CD4-positive, alpha-beta memory T cell (primary cell): ENCODE measurements around the gene GDPGP1. TPM values are rescaled to one million over a fixed set of nuclear protein-coding genes. Genes with fewer than 3 reads are reported as not detected.

Experiments
- CTCF ChIA-PET: fragments of 350-600 bp; sonication (Branson Sonifier 250); formaldehyde crosslinking; loops from one replicate; lab custom pipeline; 2021; ENCODE audit warnings: inconsistent platforms; ENCODE audit not compliant: partially characterized antibody; lab: Charles Lee
- POLR2A ChIA-PET: fragments of 350-600 bp; sonication (Branson Sonifier 250); formaldehyde crosslinking; loops from one replicate; lab custom pipeline; 2021; ENCODE audit not compliant: partially characterized antibody; lab: Charles Lee
- DNase-seq, 5 donors: peaks; one replicate each; pipeline versions ENCODE4 v3.0.0 to v3.0.0-alpha.2; 2020 to 2022; ENCODE audit warnings: mixed read lengths in 1 of 5
- H3K27ac ChIP-seq: one replicate; pipeline ENCODE4 v1.7.0; 2013; ENCODE audit warnings: low read depth, low read length
- H3K27me3 ChIP-seq: 2 replicates; pipeline ENCODE4 v1.7.0; 2013; ENCODE audit warnings: mild to moderate bottlenecking, low read length, moderate library complexity; ENCODE audit not compliant: insufficient read depth
- H3K36me3 ChIP-seq: 2 replicates; pipeline ENCODE4 v1.7.0; 2013; ENCODE audit warnings: mild to moderate bottlenecking, low read length, moderate library complexity; ENCODE audit not compliant: insufficient read depth
- H3K4me1 ChIP-seq: 2 replicates; pipeline ENCODE4 v1.7.0; 2013; ENCODE audit warnings: mild to moderate bottlenecking, low read length, moderate library complexity; ENCODE audit not compliant: insufficient read depth
- H3K4me3 ChIP-seq, 2 donors: one replicate each; pipeline ENCODE4 v1.7.0; 2013; ENCODE audit warnings: low read length in 2 of 2, mild to moderate bottlenecking in 1 of 2
- H3K9me3 ChIP-seq, 2 donors: one replicate each; pipeline ENCODE4 v1.7.0; 2013; ENCODE audit warnings: low read length in 2 of 2, control low read depth in 1 of 2; ENCODE audit not compliant: control insufficient read depth in 1 of 2
- H3K27ac Mint-ChIP-seq, 7 donors: one replicate each; pipeline ENCODE4 v1.8.0; 2020 to 2021; ENCODE audit warnings: mixed read lengths in 7 of 7, mild to moderate bottlenecking in 6 of 7, inconsistent platforms in 3 of 7, moderate library complexity in 3 of 7
- H3K27me3 Mint-ChIP-seq, 2 donors: one replicate each; pipeline ENCODE4 v1.8.0; 2020 to 2021; ENCODE audit warnings: mixed read lengths in 2 of 2
- H3K36me3 Mint-ChIP-seq, 2 donors: one replicate each; pipeline ENCODE4 v1.8.0; 2020 to 2021; ENCODE audit warnings: mixed read lengths in 2 of 2, inconsistent platforms in 1 of 2, mild to moderate bottlenecking in 1 of 2
- H3K4me1 Mint-ChIP-seq, 4 donors: one replicate each; pipeline ENCODE4 v1.8.0; 2020 to 2021; ENCODE audit warnings: mixed read lengths in 4 of 4, mild to moderate bottlenecking in 1 of 4
- H3K4me3 Mint-ChIP-seq, 8 donors: one replicate each; pipeline ENCODE4 v1.8.0; 2020 to 2021; ENCODE audit warnings: mixed read lengths in 8 of 8, mild to moderate bottlenecking in 7 of 8, moderate library complexity in 6 of 8, inconsistent platforms in 3 of 8
- H3K9me3 Mint-ChIP-seq, 8 donors: one replicate each; pipeline ENCODE4 v1.8.0; 2020 to 2021; ENCODE audit warnings: mixed read lengths in 8 of 8, mild to moderate bottlenecking in 5 of 8, inconsistent platforms in 3 of 8, moderate library complexity in 1 of 8
- intact Hi-C: fragments of 100-400 bp; cut with micrococcal nuclease; formaldehyde crosslinking; loops from one replicate; pipeline ENCODE4 v1.15.1; 2023
- polyA plus RNA-seq, 2 donors: library from polyadenylated mRNA; unstranded; fragments of 300-500 nt; fragmentation: Illumina TruSeq; gene quantifications; one replicate each; pipeline ENCODE4 v1.2.3, GENCODE V29; 2021
- total RNA-seq, 2 experiments: library from RNA; stranded (reverse); gene quantifications; one replicate each; pipeline ENCODE4 v1.2.3, GENCODE V29; 2021

The GDPGP1 gene
- total and polyA plus RNA-seq, 4 experiments from 2014 or later, result 0.58 to 15.0 (median 6.0) TPM

GRCh38 chr15:90200534-90201129 is 33.4 kb upstream of the GDPGP1 start:
- Mint-ChIP-seq H3K27ac (peak overlapping the region in 6 of 7 donors; percentile 57 to 91 (median 81)), H3K4me1 (peaks cover 14 to 31% (median 25%) of the 10 kb centered on the region in 4 donors), H3K4me3 (peak overlapping the region; percentile 66 to 87 (median 84)), H3K36me3 (peaks cover 0 to 2% of the 10 kb centered on the region in 2 donors), H3K27me3 (no peaks in the 10 kb centered on the region), H3K9me3 (no peaks in the 10 kb centered on the region)
- intact Hi-C loops, result loop anchor here (1.0 to 2.0 kb wide), 3 partner anchors 16 to 65 kb away; partner anchors contain the start of gene NGRN
- H3K27me3 ChIP-seq, result no peaks in the 10 kb centered on the region
- peaks cover 24% of the 10 kb centered on the region for H3K4me1 ChIP-seq
- DNase-seq, result no peak
- H3K36me3 ChIP-seq, result no peaks in the 10 kb centered on the region
- ChIA-PET CTCF (interaction anchor here (1.0 to 2.9 kb wide), 5 partner anchors 9 to 41 kb away, joined by 3 to 15 read pairs (median 4); partner anchors contain the start of genes CIB1 and GDPGP1), POLR2A (interaction anchor here (0.8 to 7.5 kb wide), 22 partner anchors 9 to 516 kb away, joined by 3 to 130 read pairs (median 5); partner anchors contain the start of genes BLM, CIB1, GDPGP1 and IDH2)
- H3K27ac ChIP-seq, result peak overlapping the region; percentile 74
- no peaks in the 10 kb centered on the region for H3K9me3 ChIP-seq
- H3K4me3 ChIP-seq, result peak overlapping the region in 1 of 2 donors; percentile 79

DNA sequence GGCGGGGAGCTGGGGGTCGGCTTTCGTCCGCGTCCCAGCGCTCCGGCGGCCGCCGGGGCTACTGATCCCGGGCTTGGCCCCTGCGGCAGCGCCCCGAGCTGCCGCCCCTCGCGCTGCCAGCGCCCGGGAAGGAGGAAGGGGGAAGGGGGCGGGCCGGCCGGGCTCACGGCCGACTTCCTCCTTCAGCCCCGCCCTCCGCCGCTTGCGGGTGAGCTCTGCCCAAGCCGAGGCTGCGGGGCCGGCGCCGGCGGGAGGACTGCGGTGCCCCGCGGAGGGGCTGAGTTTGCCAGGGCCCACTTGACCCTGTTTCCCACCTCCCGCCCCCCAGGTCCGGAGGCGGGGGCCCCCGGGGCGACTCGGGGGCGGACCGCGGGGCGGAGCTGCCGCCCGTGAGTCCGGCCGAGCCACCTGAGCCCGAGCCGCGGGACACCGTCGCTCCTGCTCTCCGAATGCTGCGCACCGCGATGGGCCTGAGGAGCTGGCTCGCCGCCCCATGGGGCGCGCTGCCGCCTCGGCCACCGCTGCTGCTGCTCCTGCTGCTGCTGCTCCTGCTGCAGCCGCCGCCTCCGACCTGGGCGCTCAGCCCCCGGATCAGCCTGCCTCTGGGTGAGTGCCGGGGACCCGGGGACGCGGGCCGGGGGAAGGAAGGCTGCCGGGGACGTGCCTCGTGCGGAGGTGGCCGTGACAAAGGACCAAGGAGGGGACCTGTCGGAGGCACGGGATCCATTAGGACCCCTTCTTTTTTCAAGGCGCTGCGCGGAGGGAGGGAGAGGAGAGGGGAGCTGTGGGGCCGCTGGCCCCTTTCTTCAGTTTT is 32.7 kb upstream of the GDPGP1 start, which contains the start of gene SEMA4B:
Gene SEMA4B (plus strand): TSS at position 201 of the 814 bp plus-strand sequence. CDS start 249 bp downstream, at position 450.
- Histone ChIP-seq H3K27me3 (no peaks in the 10 kb centered on the region), H3K27ac (peak within 1 kb of the TSS; percentile 74), H3K4me1 (peaks cover 24% of the 10 kb centered on the region), H3K36me3 (no peaks in the 10 kb centered on the region), H3K9me3 (no peaks in the 10 kb centered on the region), H3K4me3 (peak within 1 kb of the TSS; percentile 17 to 79)
- H3K27me3 Mint-ChIP-seq, result no peaks in the 10 kb centered on the region
- peak; percentile 70 to 78 (median 73) for DNase-seq
- intact Hi-C loops, result loop anchor here (1.0 to 2.0 kb wide), 3 partner anchors 17 to 64 kb away; partner anchors contain the start of gene NGRN
- peak within 1 kb of the TSS; percentile 41 to 91 (median 80) for H3K27ac Mint-ChIP-seq
- peaks cover 14 to 35% (median 25%) of the 10 kb centered on the region in 4 donors for H3K4me1 Mint-ChIP-seq
- CTCF ChIA-PET, result interaction anchor here (0.8 to 2.9 kb wide), 7 partner anchors 9 to 58 kb away, joined by 3 to 15 read pairs (median 3); partner anchors contain the start of genes CIB1 and GDPGP1
- H3K36me3 Mint-ChIP-seq, result peaks cover 0 to 2% of the 10 kb centered on the region in 2 donors
- POLR2A ChIA-PET, result interaction anchor here (0.6 to 7.5 kb wide), 24 partner anchors 9 to 516 kb away, joined by 3 to 130 read pairs (median 4); partner anchors contain the start of genes BLM, CIB1, GDPGP1 and IDH2
- H3K9me3 Mint-ChIP-seq, result no peaks in the 10 kb centered on the region
- H3K4me3 Mint-ChIP-seq, result peak within 1 kb of the TSS; percentile 81 to 91 (median 90)

DNA sequence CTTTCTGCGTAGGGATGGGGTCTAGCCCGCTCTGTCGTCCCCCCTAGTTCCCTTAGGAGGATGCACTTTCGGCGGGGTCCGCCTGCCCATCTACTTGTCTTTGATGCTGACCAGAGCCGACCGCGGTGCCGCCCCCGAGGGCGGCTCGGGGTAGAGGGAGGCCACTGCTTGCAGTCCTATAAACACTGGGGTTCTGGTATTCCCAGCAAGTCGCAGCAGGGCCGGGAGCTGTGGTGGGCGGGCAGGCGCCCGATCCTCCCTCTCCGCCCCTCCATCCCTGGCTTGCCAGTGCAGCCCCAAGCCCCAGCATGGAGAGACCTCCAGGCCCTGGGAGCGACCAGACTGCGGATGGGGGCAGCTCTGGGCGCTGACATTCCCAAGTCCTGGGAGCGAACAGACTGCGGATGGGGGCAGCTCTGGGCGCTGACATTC is 32.0 kb upstream of the GDPGP1 start:
- intact Hi-C loops, result loop anchor here (1.0 to 2.0 kb wide), 3 partner anchors 17 to 63 kb away; partner anchors contain the start of gene NGRN
- Mint-ChIP-seq H3K27ac (peak overlapping the region; percentile 29 to 91 (median 52)), H3K4me1 (peaks cover 14 to 35% (median 25%) of the 10 kb centered on the region in 4 donors), H3K27me3 (no peaks in the 10 kb centered on the region), H3K36me3 (peaks cover 0 to 2% of the 10 kb centered on the region in 2 donors), H3K4me3 (peak overlapping the region; percentile 81 to 92 (median 90)), H3K9me3 (no peaks in the 10 kb centered on the region)
- Histone ChIP-seq H3K4me3 (peak overlapping the region; percentile 17 to 79), H3K4me1 (peaks cover 24% of the 10 kb centered on the region), H3K9me3 (no peaks in the 10 kb centered on the region), H3K27me3 (no peaks in the 10 kb centered on the region), H3K27ac (peak overlapping the region; percentile 74), H3K36me3 (no peaks in the 10 kb centered on the region)
- ChIA-PET CTCF (interaction anchor here (0.6 to 2.1 kb wide), 7 partner anchors 10 to 449 kb away, joined by 3 to 9 read pairs (median 5); no protein-coding TSS in a partner anchor), POLR2A (interaction anchor here (0.6 to 7.5 kb wide), 15 partner anchors 12 to 189 kb away, joined by 3 to 130 read pairs (median 7); partner anchors contain the start of genes CIB1, GDPGP1, NGRN and TTLL13)
- no peak for DNase-seq

GRCh38 chr15:90202929-90203328 is 31.1 kb upstream of the GDPGP1 start:
- Mint-ChIP-seq H3K27ac (peak overlapping the region in 4 of 7 donors; percentile 81 to 93 (median 90)), H3K9me3 (no peaks in the 10 kb centered on the region), H3K4me1 (peaks cover 14 to 35% (median 25%) of the 10 kb centered on the region in 4 donors), H3K4me3 (peak overlapping the region; percentile 90 to 97 (median 91)), H3K27me3 (no peaks in the 10 kb centered on the region), H3K36me3 (peaks cover 0 to 2% of the 10 kb centered on the region in 2 donors)
- no peak for DNase-seq
- H3K9me3 ChIP-seq, result no peaks in the 10 kb centered on the region
- ChIA-PET CTCF (interaction anchor here (1.0 to 2.1 kb wide), 5 partner anchors 8 to 18 kb away, joined by 3 to 9 read pairs (median 5); no protein-coding TSS in a partner anchor), POLR2A (interaction anchor here (0.9 to 7.5 kb wide), 3 partner anchors 11 to 28 kb away, joined by 5 to 130 read pairs (median 27); partner anchors contain the start of genes CIB1 and GDPGP1)
- no peaks in the 10 kb centered on the region for H3K27me3 ChIP-seq
- H3K27ac ChIP-seq, result no peak overlapping the region
- peaks cover 24% of the 10 kb centered on the region for H3K4me1 ChIP-seq
- no peaks in the 10 kb centered on the region for H3K36me3 ChIP-seq
- intact Hi-C loops, result no loop called here
- no peak overlapping the region for H3K4me3 ChIP-seq

- intact Hi-C loops, result no loop called here
- no peak for DNase-seq
- H3K4me1 ChIP-seq, result peaks cover 24% of the 10 kb centered on the region
- no peak overlapping the region for H3K4me3 ChIP-seq
- H3K9me3 ChIP-seq, result no peaks in the 10 kb centered on the region
- no peaks in the 10 kb centered on the region for H3K27me3 ChIP-seq
- CTCF ChIA-PET, result interaction anchor here (1.0 to 2.1 kb wide), 5 partner anchors 9 to 18 kb away, joined by 3 to 9 read pairs (median 5); no protein-coding TSS in a partner anchor
- POLR2A ChIA-PET, result interaction anchor here (0.9 to 7.5 kb wide), 2 partner anchors 12 to 28 kb away, joined by 5 to 130 read pairs; partner anchors contain the start of genes CIB1 and GDPGP1
- Mint-ChIP-seq H3K27ac (no peak overlapping the region), H3K9me3 (no peaks in the 10 kb centered on the region), H3K4me1 (peaks cover 13 to 32% (median 23%) of the 10 kb centered on the region in 4 donors), H3K4me3 (peak overlapping the region in 1 of 8 donors; percentile 47), H3K27me3 (no peaks in the 10 kb centered on the region), H3K36me3 (peaks cover 0 to 2% of the 10 kb centered on the region in 2 donors)
- H3K27ac ChIP-seq, result no peak overlapping the region
- H3K36me3 ChIP-seq, result no peaks in the 10 kb centered on the region
Observed at GRCh38 chr15:90203473-90203872, 30.5 kb upstream of the GDPGP1 start.

GRCh38 chr15:90203922-90204321 is 30.1 kb upstream of the GDPGP1 start:
- H3K4me3 Mint-ChIP-seq, result peak overlapping the region in 1 of 8 donors; percentile 20
- H3K9me3 Mint-ChIP-seq, result no peaks in the 10 kb centered on the region
- intact Hi-C loops, result no loop called here
- H3K27me3 ChIP-seq, result no peaks in the 10 kb centered on the region
- no peak overlapping the region for H3K4me3 ChIP-seq
- DNase-seq, result no peak
- CTCF ChIA-PET, result interaction anchor here (1.3 to 2.1 kb wide), 3 partner anchors 9 to 17 kb away, joined by 4 to 9 read pairs (median 7); no protein-coding TSS in a partner anchor
- no peak overlapping the region for H3K27ac Mint-ChIP-seq
- peaks cover 24% of the 10 kb centered on the region for H3K4me1 ChIP-seq
- H3K27ac ChIP-seq, result no peak overlapping the region
- H3K36me3 ChIP-seq, result no peaks in the 10 kb centered on the region
- H3K9me3 ChIP-seq, result no peaks in the 10 kb centered on the region
- POLR2A ChIA-PET, result interaction anchor here (7.5 kb wide), 1 partner anchor 27 kb away, joined by 130 read pairs; the partner anchor contains the start of genes CIB1 and GDPGP1
- H3K4me1 Mint-ChIP-seq, result peaks cover 11 to 31% (median 23%) of the 10 kb centered on the region in 4 donors
- H3K27me3 Mint-ChIP-seq, result no peaks in the 10 kb centered on the region
- peaks cover 0 to 2% of the 10 kb centered on the region in 2 donors for H3K36me3 Mint-ChIP-seq
